GM12873 (cell line): ENCODE data around the gene UNC119.

Source experiments
- TF ChIP-seq, protein P1 (sequence below): IDR thresholded peaks from 2 replicates; pipeline ENCODE4 v1.5.1; 2012; ENCODE audit warnings: low read depth, mild to moderate bottlenecking, moderate library complexity, low read length, control low read depth; ENCODE audit not compliant: insufficient read depth; ENCODE audit errors: missing control alignments

UNC119 gene

GRCh38 chr17:28551421-28552175 is 826 bp downstream of the UNC119 start:
- TF ChIP-seq, protein P1, sequence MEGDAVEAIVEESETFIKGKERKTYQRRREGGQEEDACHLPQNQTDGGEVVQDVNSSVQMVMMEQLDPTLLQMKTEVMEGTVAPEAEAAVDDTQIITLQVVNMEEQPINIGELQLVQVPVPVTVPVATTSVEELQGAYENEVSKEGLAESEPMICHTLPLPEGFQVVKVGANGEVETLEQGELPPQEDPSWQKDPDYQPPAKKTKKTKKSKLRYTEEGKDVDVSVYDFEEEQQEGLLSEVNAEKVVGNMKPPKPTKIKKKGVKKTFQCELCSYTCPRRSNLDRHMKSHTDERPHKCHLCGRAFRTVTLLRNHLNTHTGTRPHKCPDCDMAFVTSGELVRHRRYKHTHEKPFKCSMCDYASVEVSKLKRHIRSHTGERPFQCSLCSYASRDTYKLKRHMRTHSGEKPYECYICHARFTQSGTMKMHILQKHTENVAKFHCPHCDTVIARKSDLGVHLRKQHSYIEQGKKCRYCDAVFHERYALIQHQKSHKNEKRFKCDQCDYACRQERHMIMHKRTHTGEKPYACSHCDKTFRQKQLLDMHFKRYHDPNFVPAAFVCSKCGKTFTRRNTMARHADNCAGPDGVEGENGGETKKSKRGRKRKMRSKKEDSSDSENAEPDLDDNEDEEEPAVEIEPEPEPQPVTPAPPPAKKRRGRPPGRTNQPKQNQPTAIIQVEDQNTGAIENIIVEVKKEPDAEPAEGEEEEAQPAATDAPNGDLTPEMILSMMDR = no peak

DNA sequence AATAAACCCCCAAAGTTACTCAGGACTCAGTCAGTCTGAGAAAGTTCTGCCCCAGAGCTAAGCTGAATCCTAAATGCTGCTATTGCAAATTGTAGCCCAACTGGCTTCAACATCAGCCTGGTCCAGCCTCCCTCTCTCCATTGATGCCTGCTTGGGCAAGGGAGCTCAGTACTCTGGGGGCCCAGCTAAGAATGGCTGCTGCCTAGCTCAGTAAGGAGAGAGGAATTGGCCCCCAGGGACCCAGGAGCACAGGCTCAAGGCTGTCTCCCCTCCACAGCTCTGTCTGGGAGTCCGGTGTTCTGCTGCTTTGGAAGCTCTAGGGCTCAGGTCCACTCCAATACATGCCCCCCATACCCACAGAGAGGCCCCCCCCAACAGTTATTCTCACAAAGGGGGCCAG is 1.6 kb downstream of the UNC119 start:
- TF ChIP-seq, protein P1 = no peak

DNA sequence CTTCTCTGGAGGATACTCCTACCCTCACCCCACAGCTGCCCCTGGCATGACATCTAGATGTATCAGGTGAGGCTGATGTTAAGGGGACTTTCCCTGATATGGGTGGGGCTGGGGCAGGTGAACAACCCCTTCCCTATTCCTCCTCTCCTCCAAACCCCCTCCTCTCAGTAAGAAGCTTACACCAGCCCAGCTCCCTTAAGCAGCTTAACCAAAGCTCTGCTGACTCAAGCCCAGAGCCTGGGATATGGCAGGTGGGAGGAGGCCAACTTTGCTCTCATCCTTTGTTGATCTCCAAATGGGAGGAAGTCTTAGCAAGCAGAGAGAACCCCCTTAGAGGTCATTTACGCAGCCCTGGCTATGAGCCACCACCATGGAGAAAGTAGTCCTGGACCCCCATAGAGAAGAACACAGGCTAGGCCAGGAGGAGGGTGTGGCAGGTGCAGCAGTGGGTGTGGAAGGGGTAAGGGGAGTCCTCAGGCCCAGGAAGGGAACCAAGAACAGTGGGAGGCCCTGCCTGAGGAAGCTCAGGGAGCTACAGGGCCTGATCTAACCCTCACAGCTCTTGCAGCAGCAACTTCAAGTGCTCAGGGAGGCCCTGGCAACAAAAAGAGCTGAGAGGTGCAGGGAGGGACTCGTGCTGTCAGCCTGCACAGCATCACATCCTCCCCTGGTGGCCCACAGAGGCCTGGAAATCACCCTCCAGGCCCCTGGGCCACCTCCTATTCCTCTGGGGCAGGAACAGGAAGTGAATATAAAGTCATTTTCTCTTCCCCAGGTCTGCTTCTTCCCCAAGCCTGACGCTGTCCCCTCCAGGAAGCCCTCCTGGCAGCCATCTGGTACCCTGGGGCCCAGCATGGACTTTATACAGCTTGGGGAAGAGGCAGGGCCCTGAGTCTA is 2.9 kb downstream of the UNC119 start:
- TF ChIP-seq, protein P1 = peak; percentile 50

DNA sequence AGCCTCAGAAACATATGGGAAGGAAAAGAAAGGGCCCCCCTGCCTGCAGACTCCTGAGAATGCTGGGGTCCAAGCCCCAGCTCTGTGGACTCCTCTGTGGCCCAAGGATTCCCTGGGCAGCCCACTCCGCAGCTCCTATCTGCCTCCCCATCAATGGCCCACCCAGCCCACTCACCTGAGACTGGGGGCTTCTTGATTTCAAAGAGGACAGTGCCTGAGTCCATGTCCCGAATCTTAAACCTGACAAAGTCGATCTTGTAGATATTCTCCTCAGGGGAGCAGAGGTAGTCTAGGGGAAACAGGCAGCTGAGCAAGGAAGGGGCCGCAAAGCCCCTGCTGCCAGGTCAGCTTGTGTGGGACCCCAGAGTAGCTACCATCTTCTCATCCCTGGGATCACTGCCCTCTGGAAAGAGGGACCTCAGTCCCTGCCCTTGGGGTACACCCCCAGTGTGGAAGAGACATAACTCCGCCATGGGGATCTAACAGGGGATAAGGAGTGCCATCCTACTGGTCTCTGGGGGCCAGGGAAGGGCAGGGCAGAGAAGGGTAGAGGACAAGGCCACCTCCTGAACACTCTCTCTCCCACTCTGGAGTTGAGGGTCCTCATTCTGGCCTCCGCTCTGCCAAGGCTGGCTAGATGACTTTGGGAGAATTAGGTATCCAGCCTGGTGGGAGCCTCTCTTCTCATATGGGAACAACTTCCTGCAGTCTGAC is 3.9 kb downstream of the UNC119 start:
- TF ChIP-seq, protein P1 = no peak

DNA sequence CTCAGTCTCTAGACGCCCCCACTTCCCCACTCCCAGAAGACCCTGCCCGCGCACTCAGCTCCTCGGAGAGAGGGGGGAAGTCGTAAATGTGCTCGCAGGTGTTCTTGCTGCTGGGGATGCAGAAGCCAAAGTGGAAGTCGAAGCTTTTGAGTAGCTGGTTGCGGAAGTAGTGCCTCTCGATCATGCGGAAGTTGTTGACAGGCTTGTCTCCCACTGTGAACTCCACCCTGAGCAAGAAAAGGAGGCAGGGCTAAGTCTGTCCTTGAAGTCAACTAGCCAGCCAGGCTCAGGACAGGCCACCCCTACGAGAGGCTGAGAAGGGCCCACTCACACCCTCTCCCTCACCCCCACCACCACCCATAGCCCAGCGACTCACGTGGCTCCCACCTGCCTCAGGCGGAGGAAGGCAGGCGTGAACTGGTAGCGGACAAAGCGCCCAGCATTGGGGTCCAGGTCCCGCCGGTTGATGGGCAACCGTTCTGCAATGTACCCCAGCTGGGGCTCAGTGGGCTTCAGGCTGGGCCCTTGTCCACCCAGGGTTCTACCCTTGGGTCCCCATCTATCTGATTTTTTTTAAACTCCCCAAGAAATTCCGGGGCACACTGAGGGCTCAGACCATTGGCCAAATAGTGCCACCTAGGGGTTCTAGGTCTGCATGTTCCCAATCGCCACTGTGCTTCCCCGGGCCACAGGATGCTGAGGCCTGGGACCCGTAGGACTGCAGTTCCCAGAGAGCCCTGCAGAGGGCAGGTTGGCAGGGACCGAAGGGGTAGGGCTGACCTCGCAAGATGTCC is 4.6 kb downstream of the UNC119 start:
- TF ChIP-seq, protein P1 = peak; percentile 98

DNA sequence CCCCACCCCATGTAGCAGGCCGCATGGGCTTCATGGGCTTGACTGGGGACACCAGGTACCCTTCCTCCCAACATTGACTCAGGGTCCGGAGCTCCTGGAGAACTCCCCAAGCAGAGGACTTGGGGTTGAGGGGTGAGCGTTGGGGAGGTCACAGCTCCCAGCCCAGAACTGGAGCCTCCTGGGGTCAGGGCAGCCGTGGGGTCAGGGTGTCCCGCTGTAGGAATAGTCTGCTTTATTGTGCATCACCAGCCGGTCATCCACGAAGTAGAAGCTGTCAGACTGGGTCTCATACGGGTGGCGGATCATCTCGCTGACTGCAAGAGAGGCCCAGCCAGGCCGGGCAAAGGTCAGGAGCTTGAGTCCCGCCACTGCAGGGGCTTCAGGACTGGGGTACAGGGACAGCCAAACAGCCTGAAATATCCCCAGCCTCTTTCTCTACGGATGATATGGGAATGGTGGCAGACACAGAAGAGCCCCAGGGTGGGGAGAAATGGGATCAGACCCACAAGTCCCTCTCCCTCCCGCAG is 5.3 kb downstream of the UNC119 start:
- TF ChIP-seq, protein P1 = no peak
